OCI-LY3 (cell line): ENCODE results near the gene YPEL3.

Experiments used
- CTCF ChIP-seq: fragments of 200-600, 300-600 bp; sonication (generic); IDR thresholded peaks from 2 replicates; pipeline ENCODE4 v1.5.1; 2014; ENCODE audit warnings: antibody characterized with exemption, low read length, low read depth
- EZH2phosphoT487 ChIP-seq: fragments of 200-600 bp; shearing (Covaris generic); IDR thresholded peaks from 2 replicates; pipeline ENCODE4 v1.6.1; 2018; ENCODE audit warnings: antibody characterized with exemption, mixed run types, low read depth

- TF ChIP-seq CTCF (no peak), EZH2phosphoT487 (no peak)
Measured at GRCh38 chr16:30141750-30142149, 45.7 kb upstream of the YPEL3 start.
